Loucy (cell line): ENCODE measurements around the gene CDKN1C.

ENCODE experiments used
- H2AFZ ChIP-seq: fragments of 200-600 bp; sonication (generic); 2 replicates; pipeline ENCODE4 v1.6.0; 2016; ENCODE audit warnings: antibody characterized with exemption, mild to moderate bottlenecking, low read length, moderate library complexity
- H3F3A ChIP-seq: fragments of 200-600 bp; 2 replicates; pipeline ENCODE4 v1.6.0; 2016; ENCODE audit warnings: antibody characterized with exemption, low read depth, mild to moderate bottlenecking
- H3K27me3 ChIP-seq: fragments of 200-600 bp; sonication (generic); 2 replicates; pipeline ENCODE4 v1.6.1; 2014; ENCODE audit warnings: low read length, mild to moderate bottlenecking; ENCODE audit not compliant: insufficient read depth, poor library complexity, severe bottlenecking
- H3K36me3 ChIP-seq: fragments of 200-600 bp; sonication (generic); 2 replicates; pipeline ENCODE4 v1.6.1; 2016; ENCODE audit warnings: low read length; ENCODE audit not compliant: insufficient read depth
- H3K4me1 ChIP-seq: fragments of 200-600 bp; sonication (generic); 2 replicates; pipeline ENCODE4 v1.5.1; 2014; ENCODE audit warnings: low read length, mild to moderate bottlenecking; ENCODE audit not compliant: insufficient read depth, poor library complexity, severe bottlenecking
- H3K4me2 ChIP-seq: fragments of 200-600 bp; sonication (generic); 2 replicates; pipeline ENCODE4 v1.6.0; 2014; ENCODE audit warnings: antibody characterized with exemption, low read length, low read depth, mild to moderate bottlenecking; ENCODE audit not compliant: poor library complexity, severe bottlenecking
- H3K4me3 ChIP-seq: fragments of 200-600 bp; sonication (generic); 2 replicates; pipeline ENCODE4 v1.5.1; 2014; ENCODE audit warnings: low read length, mild to moderate bottlenecking, mixed read lengths; ENCODE audit not compliant: poor library complexity, severe bottlenecking
- H3K79me2 ChIP-seq: fragments of 200-600 bp; sonication (generic); 2 replicates; pipeline ENCODE4 v1.6.1; 2014; ENCODE audit warnings: low read length; ENCODE audit not compliant: insufficient read depth
- H3K9ac ChIP-seq: fragments of 200-600 bp; sonication (generic); 2 replicates; pipeline ENCODE4 v1.6.0; 2014; ENCODE audit warnings: mild to moderate bottlenecking, low read depth, low read length, moderate library complexity; ENCODE audit not compliant: poor library complexity, severe bottlenecking
- H3K9me2 ChIP-seq: fragments of 200-600 bp; sonication (generic); replicated peaks from 2 replicates; pipeline ENCODE4 v1.6.1; 2016; ENCODE audit warnings: low read depth, low read length, mixed read lengths
- H3K9me3 ChIP-seq: fragments of 200-600 bp; sonication (generic); 2 replicates; pipeline ENCODE4 v1.6.1; 2014; ENCODE audit warnings: mild to moderate bottlenecking, antibody characterized with exemption, low read length, low read depth; ENCODE audit not compliant: insufficient read depth
- H4K20me1 ChIP-seq: fragments of 200-600 bp; sonication (generic); 2 replicates; pipeline ENCODE4 v1.6.0; 2014; ENCODE audit warnings: antibody characterized with exemption, low read length, mild to moderate bottlenecking; ENCODE audit not compliant: insufficient read depth, poor library complexity, severe bottlenecking
- CTCF ChIP-seq: fragments of 200-600 bp; sonication (generic); conservative IDR thresholded peaks from 2 replicates; pipeline ENCODE4 v1.5.1; 2014; ENCODE audit warnings: mild to moderate bottlenecking, antibody characterized with exemption, low read length
- EZH2phosphoT487 ChIP-seq: fragments of 200-600 bp; IDR thresholded peaks from 2 replicates; pipeline ENCODE4 v1.6.1; 2018; ENCODE audit warnings: antibody characterized with exemption, mild to moderate bottlenecking, moderate library complexity, borderline replicate concordance

CDKN1C gene

DNA sequence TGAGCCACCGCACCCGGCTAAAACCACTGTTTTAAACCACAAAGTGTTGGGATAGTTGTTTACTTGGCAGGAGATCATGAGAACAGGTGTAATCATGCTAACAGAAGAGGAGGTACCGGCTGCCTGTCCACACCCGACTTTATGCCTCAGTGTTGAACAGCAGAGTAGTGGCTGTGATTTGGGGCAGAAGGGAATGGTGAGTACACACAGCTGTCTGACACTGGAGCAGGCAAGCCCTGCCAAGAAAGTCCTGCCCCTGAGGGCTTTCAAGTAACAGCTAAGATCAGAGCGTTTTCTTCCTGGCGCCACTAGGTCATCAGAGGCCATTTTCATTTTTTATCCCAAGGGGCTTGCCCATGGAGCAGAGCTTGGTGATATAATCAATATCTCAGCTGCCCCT lies 8.1 kb downstream of the CDKN1C start:
- no peak overlapping the region for H3K4me2 ChIP-seq
- H3F3A ChIP-seq = no peaks in the 10 kb centered on the region
- no peak overlapping the region for H3K4me3 ChIP-seq
- H3K9ac ChIP-seq = no peak overlapping the region
- H4K20me1 ChIP-seq = no peaks in the 10 kb centered on the region
- H3K79me2 ChIP-seq = no peaks in the 10 kb centered on the region
- H3K4me1 ChIP-seq = peaks cover 23% of the 10 kb centered on the region
- no peaks in the 10 kb centered on the region for H3K27me3 ChIP-seq
- H3K9me2 ChIP-seq = no peaks in the 10 kb centered on the region
- TF ChIP-seq CTCF (no peak), EZH2phosphoT487 (no peak)
- no peak overlapping the region for H2AFZ ChIP-seq
- H3K36me3 ChIP-seq = no peaks in the 10 kb centered on the region
- H3K9me3 ChIP-seq = 0 out of 2 replicates have a peak, but pooled peaks cover 3% of the 10 kb centered on the region

GRCh38 chr11:2874963-2875362 lies 10.6 kb downstream of the CDKN1C start:
- H3K4me3 ChIP-seq = no peak overlapping the region
- no peaks in the 10 kb centered on the region for H3K27me3 ChIP-seq
- H3K9me3 ChIP-seq = 0 out of 2 replicates have a peak, but pooled peaks cover 3% of the 10 kb centered on the region
- TF ChIP-seq EZH2phosphoT487 (no peak), CTCF (no peak)
- no peaks in the 10 kb centered on the region for H3F3A ChIP-seq
- no peaks in the 10 kb centered on the region for H4K20me1 ChIP-seq
- H3K4me1 ChIP-seq = peaks cover 26% of the 10 kb centered on the region
- H3K9ac ChIP-seq = no peak overlapping the region
- no peaks in the 10 kb centered on the region for H3K36me3 ChIP-seq
- no peaks in the 10 kb centered on the region for H3K79me2 ChIP-seq
- H2AFZ ChIP-seq = no peak overlapping the region
- H3K4me2 ChIP-seq = no peak overlapping the region
- no peaks in the 10 kb centered on the region for H3K9me2 ChIP-seq

- no peak for TF ChIP-seq EZH2phosphoT487
- TF ChIP-seq CTCF = no peak
- H2AFZ ChIP-seq = peak overlapping the region; percentile 52; the same call in 1 of the 2 replicates
- H3K9me2 ChIP-seq = no peaks in the 10 kb centered on the region
- H3K4me3 ChIP-seq = peak overlapping the region; percentile 26
- no peaks in the 10 kb centered on the region for H3K36me3 ChIP-seq
- no peaks in the 10 kb centered on the region for H3F3A ChIP-seq
- peak overlapping the region; percentile 62 for H3K9ac ChIP-seq
- 0 out of 2 replicates have a peak, but pooled peaks cover 3% of the 10 kb centered on the region for H3K9me3 ChIP-seq
- H3K4me1 ChIP-seq = peaks cover 26% of the 10 kb centered on the region
- no peaks in the 10 kb centered on the region for H4K20me1 ChIP-seq
- no peaks in the 10 kb centered on the region for H3K79me2 ChIP-seq
- no peaks in the 10 kb centered on the region for H3K27me3 ChIP-seq
- H3K4me2 ChIP-seq = peak overlapping the region; percentile 59
Observed at GRCh38 chr11:2870969-2871680, 14.4 kb downstream of the CDKN1C start.
